DOHH2 (cell line): ENCODE data around the gene ECT2.

Experiments
- H3F3A ChIP-seq: fragments of 200-600 bp; sonication (generic), shearing (Covaris generic); 2 replicates; pipeline ENCODE4 v1.6.0; 2016; ENCODE audit warnings: antibody characterized with exemption, mild to moderate bottlenecking; ENCODE audit not compliant: control insufficient read depth, insufficient read depth
- H3K27ac ChIP-seq: fragments of 200-600 bp; sonication (generic); 2 replicates; pipeline ENCODE4 v1.5.1; 2014; ENCODE audit warnings: low read depth, mild to moderate bottlenecking, low read length, moderate library complexity
- H3K27me3 ChIP-seq: fragments of 200-600 bp; sonication (generic); 2 replicates; pipeline ENCODE4 v1.6.1; 2014; ENCODE audit warnings: mild to moderate bottlenecking, low read length, mixed read lengths; ENCODE audit not compliant: control insufficient read depth
- H3K36me3 ChIP-seq: fragments of 200-600 bp; sonication (generic); 2 replicates; pipeline ENCODE4 v1.6.1; 2014; ENCODE audit warnings: mild to moderate bottlenecking, low read length, moderate library complexity, mixed read lengths; ENCODE audit not compliant: control insufficient read depth
- H3K4me1 ChIP-seq: fragments of 200-600 bp; sonication (generic); 2 replicates; pipeline ENCODE4 v1.6.1; 2014; ENCODE audit warnings: mild to moderate bottlenecking, low read length, mixed read lengths; ENCODE audit not compliant: control insufficient read depth
- H3K4me2 ChIP-seq: fragments of 200-600 bp; sonication (generic); 2 replicates; pipeline ENCODE4 v1.6.0; 2014; ENCODE audit warnings: mild to moderate bottlenecking, low read length, moderate library complexity
- H3K4me3 ChIP-seq: fragments of 200-600 bp; sonication (generic); 2 replicates; pipeline ENCODE4 v1.5.1; 2014; ENCODE audit warnings: mild to moderate bottlenecking, low read length, mixed read lengths
- H3K79me2 ChIP-seq: fragments of 200-600 bp; sonication (generic); 2 replicates; pipeline ENCODE4 v1.6.1; 2014; ENCODE audit warnings: mild to moderate bottlenecking, low read length, mixed read lengths; ENCODE audit not compliant: control insufficient read depth
- H3K9me2 ChIP-seq: fragments of 200-600 bp; sonication (generic); replicated peaks from 2 replicates; pipeline ENCODE4 v1.6.1; 2014; ENCODE audit warnings: mild to moderate bottlenecking, low read length, mixed read lengths; ENCODE audit not compliant: control insufficient read depth
- H3K9me3 ChIP-seq: fragments of 200-600 bp; sonication (generic); 2 replicates; pipeline ENCODE4 v1.6.1; 2014; ENCODE audit warnings: antibody characterized with exemption, low read length, mixed read lengths; ENCODE audit not compliant: control insufficient read depth, insufficient read depth
- H4K20me1 ChIP-seq: fragments of 200-600 bp; sonication (generic); 2 replicates; pipeline ENCODE4 v1.6.0; 2014; ENCODE audit warnings: low read depth, mild to moderate bottlenecking, antibody characterized with exemption, low read length, moderate library complexity; ENCODE audit not compliant: control insufficient read depth, insufficient read depth
- EZH2phosphoT487 ChIP-seq: fragments of 200-600 bp; sonication (generic); IDR thresholded peaks from 2 replicates; pipeline ENCODE4 v1.6.1; 2017; ENCODE audit warnings: borderline replicate concordance, mild to moderate bottlenecking, antibody characterized with exemption, low read length, moderate library complexity, mixed read lengths
- TF ChIP-seq, protein P1 (sequence below): fragments of 200-600 bp; sonication (generic); IDR thresholded peaks from one replicate; pipeline ENCODE4 v1.5.1; 2014; ENCODE audit warnings: antibody characterized with exemption, mild to moderate bottlenecking, low read depth, low read length; ENCODE audit not compliant: poor library complexity, severe bottlenecking

The ECT2 gene

DNA sequence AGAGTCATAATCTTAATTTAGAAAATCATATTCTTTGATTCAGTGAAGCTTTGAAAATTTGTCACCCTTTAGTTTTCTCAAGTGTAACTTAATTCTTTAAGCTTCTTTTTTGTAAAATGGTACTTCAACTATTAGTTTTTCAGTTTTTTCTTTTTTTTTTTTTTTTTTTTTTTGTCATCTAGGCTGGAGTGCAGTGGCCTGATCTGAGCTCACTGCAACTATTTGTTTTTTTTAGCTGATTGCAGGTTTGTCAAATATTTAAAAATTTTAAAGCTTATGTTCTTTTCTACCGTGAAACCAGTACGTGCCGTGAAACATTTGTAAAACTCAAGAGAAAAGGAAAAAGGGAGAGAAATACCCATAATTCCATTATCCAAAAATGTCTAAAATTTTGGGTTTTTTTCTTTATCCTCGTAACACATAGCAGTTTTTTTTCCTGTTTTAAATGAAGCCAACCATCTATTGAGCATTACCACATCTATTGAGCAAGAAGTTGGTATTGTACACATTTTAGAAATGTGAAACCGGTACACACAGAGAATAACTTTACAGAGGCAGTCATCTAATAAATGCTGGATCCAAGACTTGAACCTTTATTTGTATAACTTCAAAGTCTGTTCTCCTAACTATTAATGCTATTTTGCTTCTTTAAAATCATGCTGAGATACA lies 25.7 kb downstream of the ECT2 start:
- no peaks in the 10 kb centered on the region for H3K27me3 ChIP-seq
- no peaks in the 10 kb centered on the region for H3F3A ChIP-seq
- peaks cover 86% of the 10 kb centered on the region for H3K36me3 ChIP-seq
- no peak overlapping the region for H3K4me3 ChIP-seq
- no peaks in the 10 kb centered on the region for H3K79me2 ChIP-seq
- no peaks in the 10 kb centered on the region for H3K9me3 ChIP-seq
- H3K27ac ChIP-seq: no peak overlapping the region
- no peaks in the 10 kb centered on the region for H3K4me1 ChIP-seq
- H3K9me2 ChIP-seq: no peaks in the 10 kb centered on the region
- no peak overlapping the region for H3K4me2 ChIP-seq
- no peak for TF ChIP-seq EZH2phosphoT487
- TF ChIP-seq, protein P1, sequence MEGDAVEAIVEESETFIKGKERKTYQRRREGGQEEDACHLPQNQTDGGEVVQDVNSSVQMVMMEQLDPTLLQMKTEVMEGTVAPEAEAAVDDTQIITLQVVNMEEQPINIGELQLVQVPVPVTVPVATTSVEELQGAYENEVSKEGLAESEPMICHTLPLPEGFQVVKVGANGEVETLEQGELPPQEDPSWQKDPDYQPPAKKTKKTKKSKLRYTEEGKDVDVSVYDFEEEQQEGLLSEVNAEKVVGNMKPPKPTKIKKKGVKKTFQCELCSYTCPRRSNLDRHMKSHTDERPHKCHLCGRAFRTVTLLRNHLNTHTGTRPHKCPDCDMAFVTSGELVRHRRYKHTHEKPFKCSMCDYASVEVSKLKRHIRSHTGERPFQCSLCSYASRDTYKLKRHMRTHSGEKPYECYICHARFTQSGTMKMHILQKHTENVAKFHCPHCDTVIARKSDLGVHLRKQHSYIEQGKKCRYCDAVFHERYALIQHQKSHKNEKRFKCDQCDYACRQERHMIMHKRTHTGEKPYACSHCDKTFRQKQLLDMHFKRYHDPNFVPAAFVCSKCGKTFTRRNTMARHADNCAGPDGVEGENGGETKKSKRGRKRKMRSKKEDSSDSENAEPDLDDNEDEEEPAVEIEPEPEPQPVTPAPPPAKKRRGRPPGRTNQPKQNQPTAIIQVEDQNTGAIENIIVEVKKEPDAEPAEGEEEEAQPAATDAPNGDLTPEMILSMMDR: no peak
- H4K20me1 ChIP-seq: no peaks in the 10 kb centered on the region

DNA sequence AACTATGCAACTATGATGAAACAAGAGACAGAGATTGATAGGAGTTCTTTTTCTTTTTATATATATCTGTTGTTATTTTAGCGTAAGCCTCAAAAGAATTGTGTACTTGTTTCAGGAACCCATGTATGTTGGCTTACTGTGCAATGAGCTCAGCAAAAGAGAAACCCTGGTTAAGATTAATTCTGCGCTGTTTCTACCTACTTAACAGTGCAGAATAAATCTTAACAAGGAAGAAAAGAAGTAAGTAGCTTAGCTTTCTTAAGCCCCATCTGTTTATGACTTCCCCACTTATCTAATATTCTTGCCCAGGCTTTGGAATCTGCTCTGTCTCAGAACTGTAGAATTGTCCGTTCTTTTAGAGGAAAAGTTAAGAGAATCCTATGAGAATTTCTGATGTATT lies 27.4 kb downstream of the ECT2 start:
- Histone ChIP-seq H3K36me3 (peaks cover 92% of the 10 kb centered on the region), H3K9me3 (no peaks in the 10 kb centered on the region), H3K79me2 (no peaks in the 10 kb centered on the region), H3K27me3 (no peaks in the 10 kb centered on the region), H3F3A (no peaks in the 10 kb centered on the region), H3K4me1 (no peaks in the 10 kb centered on the region), H3K4me3 (no peak overlapping the region), H3K9me2 (no peaks in the 10 kb centered on the region), H3K27ac (no peak overlapping the region), H4K20me1 (no peaks in the 10 kb centered on the region), H3K4me2 (no peak overlapping the region)
- TF ChIP-seq, protein P1: no peak
- TF ChIP-seq EZH2phosphoT487: no peak

DNA sequence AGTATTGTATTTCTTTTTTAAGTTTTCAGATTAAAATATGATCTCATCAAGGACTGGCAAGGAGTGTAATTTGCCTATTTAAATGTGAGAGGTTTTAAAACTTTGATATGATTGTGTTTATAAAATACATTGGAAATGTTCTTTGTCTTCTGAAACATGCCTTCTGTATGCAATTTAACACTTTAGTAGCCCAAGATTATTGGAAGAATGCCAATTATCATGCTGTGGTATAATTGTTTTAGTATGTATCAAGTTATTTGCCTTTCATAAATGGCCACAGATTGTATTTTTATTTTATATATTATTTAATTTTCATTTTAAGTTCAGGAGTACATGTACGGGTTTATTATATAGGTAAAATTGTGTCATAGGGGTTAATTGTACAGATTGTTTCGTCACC lies 31.7 kb downstream of the ECT2 start:
- Histone ChIP-seq H3K4me3 (no peak overlapping the region), H4K20me1 (no peaks in the 10 kb centered on the region), H3K9me3 (no peaks in the 10 kb centered on the region), H3K9me2 (no peaks in the 10 kb centered on the region), H3F3A (0 out of 2 replicates have a peak, but pooled peaks cover 2% of the 10 kb centered on the region), H3K36me3 (peaks cover 93% of the 10 kb centered on the region), H3K4me2 (no peak overlapping the region), H3K79me2 (no peaks in the 10 kb centered on the region), H3K4me1 (no peaks in the 10 kb centered on the region), H3K27ac (no peak overlapping the region), H3K27me3 (no peaks in the 10 kb centered on the region)
- TF ChIP-seq, protein P1: no peak
- no peak for TF ChIP-seq EZH2phosphoT487
